Astrocyte of the cerebellum (primary cell): Measurements from ENCODE around the gene KCNK7.
A peak's percentile ranks its signal among the peaks of the same experiment; 100 is the strongest.

Experiments
- DNase-seq: peaks from one replicate; pipeline ENCODE4 v3.0.0-alpha.2; 2011; ENCODE audit warnings: low read depth
- H3K4me3 ChIP-seq: 2 replicates; pipeline ENCODE4 v1.5.1; 2011; ENCODE audit warnings: mild to moderate bottlenecking, low read depth, low read length, moderate library complexity
- in situ Hi-C: cut with HindIII; loops from 2 replicates; pipeline ENCODE4 v1.10.0; 2017; ENCODE audit warnings: low sequenced_read_pairs
- TF ChIP-seq, protein P1 (sequence below): IDR thresholded peaks from 2 replicates; pipeline ENCODE4 v1.5.1; 2012; ENCODE audit warnings: low read length, low read depth, moderate library complexity, mild to moderate bottlenecking; ENCODE audit errors: missing control alignments

The KCNK7 gene

DNA sequence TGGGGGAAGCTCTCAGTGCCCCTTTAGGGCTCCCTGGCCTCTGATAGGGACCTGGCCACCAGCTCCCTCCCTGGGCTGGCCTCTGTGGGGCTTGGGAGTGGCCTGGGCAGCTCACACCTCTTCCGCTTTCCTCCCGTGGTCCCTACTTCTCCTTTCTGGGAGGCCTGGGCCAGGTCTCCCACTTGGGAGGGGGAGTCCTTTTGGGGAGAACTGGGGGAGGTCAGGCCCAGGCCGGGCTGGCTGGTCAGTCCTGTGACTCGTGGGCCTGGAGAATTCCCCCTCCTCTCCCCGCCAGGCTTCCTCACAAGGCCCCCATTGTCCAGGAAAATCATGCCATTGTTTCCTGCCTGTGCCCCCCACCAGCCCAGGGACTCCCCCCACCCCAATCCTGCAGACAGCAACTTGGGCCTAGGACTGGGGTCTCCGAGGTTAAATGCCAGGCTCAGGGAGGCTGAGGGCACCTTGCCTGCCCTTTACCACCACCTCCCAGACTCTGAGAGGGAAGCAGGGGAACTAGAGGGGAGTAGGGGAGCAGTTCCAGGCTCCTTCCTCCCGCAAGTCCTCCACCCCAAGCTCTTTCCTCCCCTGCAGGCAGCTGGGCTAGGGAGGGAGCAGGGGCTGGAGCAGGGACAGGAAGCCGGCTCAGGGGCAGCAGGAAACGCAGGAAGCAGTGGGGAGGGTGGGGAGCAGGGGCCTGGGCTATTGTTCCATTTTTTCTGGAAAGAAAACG lies 15.6 kb upstream of the KCNK7 start:
- TF ChIP-seq, protein P1, sequence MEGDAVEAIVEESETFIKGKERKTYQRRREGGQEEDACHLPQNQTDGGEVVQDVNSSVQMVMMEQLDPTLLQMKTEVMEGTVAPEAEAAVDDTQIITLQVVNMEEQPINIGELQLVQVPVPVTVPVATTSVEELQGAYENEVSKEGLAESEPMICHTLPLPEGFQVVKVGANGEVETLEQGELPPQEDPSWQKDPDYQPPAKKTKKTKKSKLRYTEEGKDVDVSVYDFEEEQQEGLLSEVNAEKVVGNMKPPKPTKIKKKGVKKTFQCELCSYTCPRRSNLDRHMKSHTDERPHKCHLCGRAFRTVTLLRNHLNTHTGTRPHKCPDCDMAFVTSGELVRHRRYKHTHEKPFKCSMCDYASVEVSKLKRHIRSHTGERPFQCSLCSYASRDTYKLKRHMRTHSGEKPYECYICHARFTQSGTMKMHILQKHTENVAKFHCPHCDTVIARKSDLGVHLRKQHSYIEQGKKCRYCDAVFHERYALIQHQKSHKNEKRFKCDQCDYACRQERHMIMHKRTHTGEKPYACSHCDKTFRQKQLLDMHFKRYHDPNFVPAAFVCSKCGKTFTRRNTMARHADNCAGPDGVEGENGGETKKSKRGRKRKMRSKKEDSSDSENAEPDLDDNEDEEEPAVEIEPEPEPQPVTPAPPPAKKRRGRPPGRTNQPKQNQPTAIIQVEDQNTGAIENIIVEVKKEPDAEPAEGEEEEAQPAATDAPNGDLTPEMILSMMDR = no peak
- in situ Hi-C loops = no loop called here
- H3K4me3 ChIP-seq = peak overlapping the region; percentile 87
- no peak for DNase-seq

- DNase-seq = no peak
- in situ Hi-C loops = no loop called here
- TF ChIP-seq, protein P1 = no peak
- no peak overlapping the region for H3K4me3 ChIP-seq
Measured at GRCh38 chr11:65610404-65610803, 14.8 kb upstream of the KCNK7 start.

GRCh38 chr11:65609665-65610064 lies 14.1 kb upstream of the KCNK7 start:
- H3K4me3 ChIP-seq = no peak overlapping the region
- in situ Hi-C loops = no loop called here
- DNase-seq = no peak
- TF ChIP-seq, protein P1 = no peak

DNA sequence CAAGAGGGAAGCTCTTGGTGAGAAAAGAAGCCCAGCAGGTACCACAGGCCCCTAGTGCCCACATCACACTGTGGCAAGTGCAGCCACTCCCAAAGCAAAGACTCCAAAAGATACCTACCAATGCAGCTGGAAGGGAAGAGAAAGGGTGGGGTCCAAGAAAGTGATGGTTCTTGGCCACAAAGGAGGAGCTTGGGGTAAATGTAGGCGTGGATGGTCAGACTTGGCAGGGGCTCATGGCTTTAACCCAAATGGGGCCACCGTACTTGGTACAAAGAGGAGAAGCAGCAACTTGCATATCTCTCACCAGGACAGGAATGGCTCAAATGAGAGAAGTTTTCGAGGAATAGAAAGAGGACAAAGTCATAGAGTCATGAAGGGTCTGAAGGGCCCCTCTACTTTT lies 13.6 kb upstream of the KCNK7 start:
- H3K4me3 ChIP-seq = no peak overlapping the region
- TF ChIP-seq, protein P1 = no peak
- no peak for DNase-seq
- in situ Hi-C loops = no loop called here

- H3K4me3 ChIP-seq = peak overlapping the region; percentile 14
- DNase-seq = no peak
- in situ Hi-C loops = no loop called here
- TF ChIP-seq, protein P1 = no peak
Measured at GRCh38 chr11:65607614-65608426, 12.2 kb upstream of the KCNK7 start.

DNA sequence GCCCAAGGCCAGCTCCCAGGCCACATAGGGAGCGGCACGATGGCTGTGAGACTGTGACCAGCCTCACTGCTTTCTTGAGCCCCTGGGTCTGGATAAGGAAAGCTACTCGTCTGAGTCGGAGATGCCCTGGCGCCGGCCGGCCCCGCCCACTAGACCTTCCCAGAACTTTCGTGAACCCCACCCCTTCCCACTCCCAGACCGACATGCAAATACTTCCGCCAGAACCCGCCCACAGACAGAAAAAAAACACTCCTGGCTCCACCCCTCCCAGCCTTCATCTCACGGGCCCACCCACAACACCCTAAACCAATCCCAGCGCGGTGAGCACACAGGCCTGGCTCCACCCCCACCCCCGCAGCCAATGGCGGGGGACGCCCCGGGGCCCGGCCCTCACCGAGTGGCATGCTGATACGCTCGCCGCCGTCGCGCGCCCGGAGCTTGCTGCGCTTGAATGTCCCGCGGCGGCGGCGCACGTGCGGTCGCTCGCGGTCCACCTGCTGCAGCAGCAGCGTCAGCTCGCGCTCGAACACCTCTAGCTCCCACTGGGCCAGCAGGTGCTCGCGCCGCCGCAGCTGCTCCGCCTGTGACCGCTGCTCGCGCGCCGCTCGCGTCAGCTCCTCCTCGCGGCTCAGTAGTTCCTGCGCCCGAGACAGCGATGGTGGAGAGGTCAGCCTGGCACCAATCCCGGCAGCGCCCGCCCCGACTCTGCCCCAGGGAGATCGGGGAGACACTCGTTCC lies 11.4 kb upstream of the KCNK7 start:
- in situ Hi-C loops = no loop called here
- peak overlapping the region; percentile 14 for H3K4me3 ChIP-seq
- DNase-seq = peak; percentile 89
- TF ChIP-seq, protein P1 = no peak
